ES-I3 (cell line): ENCODE results near the gene BAIAP2L2.
"Not testable (repeated sequence)": the region's sequence is repeated elsewhere in the genome, so short reads cannot be mapped to it uniquely, and the experiment has no call there.

Experiments
- H3K36me3 ChIP-seq: 2 replicates; pipeline ENCODE4 v1.6.1; 2013; ENCODE audit warnings: mild to moderate bottlenecking, low read length, control low read depth, moderate library complexity; ENCODE audit not compliant: insufficient read depth
- H3K4me1 ChIP-seq: 2 replicates; pipeline ENCODE4 v1.6.1; 2013; ENCODE audit warnings: mild to moderate bottlenecking, control low read depth, low read length; ENCODE audit not compliant: insufficient read depth
- H3K9ac ChIP-seq: 2 replicates; pipeline ENCODE4 v1.6.1; 2013; ENCODE audit warnings: low read depth, mild to moderate bottlenecking, low read length, moderate library complexity
- H3K9me3 ChIP-seq: 2 replicates; pipeline ENCODE4 v1.6.1; 2013; ENCODE audit warnings: mild to moderate bottlenecking, low read length, moderate library complexity; ENCODE audit not compliant: control insufficient read depth, insufficient read depth

The BAIAP2L2 gene

DNA sequence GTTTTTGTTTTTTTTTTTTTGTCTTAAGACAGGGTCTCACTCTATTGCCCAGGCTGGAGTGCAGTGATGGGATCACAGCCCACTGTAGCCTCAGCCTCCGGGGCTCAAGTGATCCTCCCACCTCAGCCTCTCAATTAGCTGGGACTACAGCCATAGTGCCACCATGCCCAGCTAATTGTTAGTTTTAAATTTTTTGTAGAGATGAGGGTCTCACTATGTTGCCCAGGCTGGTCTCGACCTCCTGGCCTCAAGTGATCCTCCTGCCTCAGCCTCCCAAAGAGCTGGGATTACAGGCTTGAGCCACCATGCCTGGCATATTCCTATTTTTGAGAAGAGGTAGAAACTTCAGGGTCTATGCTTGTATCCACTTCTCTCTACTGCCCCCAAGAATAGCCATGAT lies 8.3 kb upstream of the BAIAP2L2 start:
- not testable (repeated sequence) for H3K9me3 ChIP-seq, H3K9ac ChIP-seq, H3K36me3 ChIP-seq, H3K4me1 ChIP-seq

DNA sequence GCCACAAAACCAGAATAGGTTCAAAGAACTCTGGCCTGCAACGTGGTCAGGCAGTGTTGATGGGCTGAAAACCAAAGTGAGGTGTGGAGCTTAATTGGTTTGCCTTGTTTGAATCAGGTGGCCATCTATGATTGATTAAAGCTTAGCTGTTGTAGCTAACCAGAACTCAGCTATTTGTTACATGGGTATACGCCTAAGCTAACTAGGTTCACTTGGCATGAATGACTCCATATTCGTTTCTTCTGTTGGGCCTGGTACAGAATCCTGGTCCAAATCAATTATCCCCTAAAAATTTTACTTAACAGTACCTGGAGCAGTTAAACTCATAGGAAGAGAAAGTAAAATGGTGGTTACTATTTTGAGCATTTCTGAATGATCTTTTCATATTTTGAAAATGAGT lies 7.7 kb upstream of the BAIAP2L2 start:
- Histone ChIP-seq H3K9ac (no peak overlapping the region), H3K4me1 (no peaks in the 10 kb centered on the region), H3K36me3 (no peaks in the 10 kb centered on the region), H3K9me3 (no peaks in the 10 kb centered on the region)

DNA sequence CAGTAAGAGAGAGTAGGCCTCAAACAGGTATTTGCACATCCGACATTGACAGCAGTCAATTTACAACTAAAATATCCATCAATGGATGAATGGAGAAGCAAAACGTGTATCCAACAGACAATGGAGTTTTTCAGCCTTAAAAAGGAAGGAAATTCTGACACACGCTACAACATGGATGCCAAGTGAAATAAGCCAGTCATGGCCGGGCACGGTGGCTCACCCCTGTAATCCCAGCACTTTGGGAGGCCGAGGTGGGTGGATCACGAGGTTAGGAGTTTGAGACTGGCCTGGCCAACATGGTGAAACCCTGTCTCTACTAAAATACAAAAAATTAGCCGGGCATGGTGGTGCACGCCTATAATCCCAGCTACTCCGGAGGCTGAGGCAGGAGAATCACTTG lies 7.1 kb upstream of the BAIAP2L2 start:
- H3K9ac ChIP-seq, H3K4me1 ChIP-seq, H3K9me3 ChIP-seq, H3K36me3 ChIP-seq: not testable (repeated sequence)

- H3K9ac ChIP-seq, result no peak overlapping the region
- H3K36me3 ChIP-seq, result no peaks in the 10 kb centered on the region
- H3K9me3 ChIP-seq, result no peaks in the 10 kb centered on the region
- peaks cover 6% of the 10 kb centered on the region; the same call in 1 of the 2 replicates for H3K4me1 ChIP-seq
Observed at GRCh38 chr22:38115423-38116205, 5.1 kb upstream of the BAIAP2L2 start.

GRCh38 chr22:38114484-38115398 lies 4.3 kb upstream of the BAIAP2L2 start:
- H3K9me3 ChIP-seq, result no peaks in the 10 kb centered on the region
- H3K36me3 ChIP-seq, result no peaks in the 10 kb centered on the region
- H3K9ac ChIP-seq, result no peak overlapping the region
- H3K4me1 ChIP-seq, result peaks cover 8% of the 10 kb centered on the region; the same call in 1 of the 2 replicates

GRCh38 chr22:38112381-38112780 lies 1.9 kb upstream of the BAIAP2L2 start:
- Histone ChIP-seq H3K9ac (no peak overlapping the region), H3K9me3 (no peaks in the 10 kb centered on the region)

DNA sequence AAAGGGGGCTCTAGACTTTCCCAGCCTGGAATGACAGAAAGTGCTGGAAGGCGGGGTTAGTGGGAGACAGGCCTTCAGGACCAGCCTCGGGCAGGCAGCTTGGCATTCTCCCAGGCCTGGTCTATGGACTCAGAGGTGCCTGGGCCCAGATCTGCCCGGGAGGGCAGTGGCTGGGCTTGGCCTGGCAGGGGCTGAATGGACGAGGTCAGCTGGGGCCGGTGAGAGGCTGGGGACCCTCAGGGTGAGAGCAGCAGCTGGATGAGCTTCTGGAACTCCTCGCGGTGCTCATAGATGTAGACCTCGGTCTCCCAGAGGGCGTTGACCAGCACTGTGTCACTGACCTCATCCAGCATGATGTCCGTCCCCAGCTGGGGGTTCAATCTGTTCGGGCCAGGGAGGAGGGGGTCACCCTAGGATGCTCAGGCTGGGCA lies 1.5 kb upstream of the BAIAP2L2 start:
- H3K9ac ChIP-seq, result no peak overlapping the region
- H3K4me1 ChIP-seq, result peaks cover 8% of the 10 kb centered on the region; the same call in 1 of the 2 replicates
- H3K36me3 ChIP-seq, result no peaks in the 10 kb centered on the region
- H3K9me3 ChIP-seq, result no peaks in the 10 kb centered on the region

More at GRCh38 chr22:38112381-38112780, 1.9 kb upstream of the BAIAP2L2 start:
- H3K4me1 ChIP-seq, result peaks cover 8% of the 10 kb centered on the region; the same call in 1 of the 2 replicates
- no peaks in the 10 kb centered on the region for H3K36me3 ChIP-seq

- Histone ChIP-seq H3K36me3 (no peaks in the 10 kb centered on the region), H3K9me3 (no peaks in the 10 kb centered on the region), H3K9ac (no peak overlapping the region), H3K4me1 (peaks cover 8% of the 10 kb centered on the region; the same call in 1 of the 2 replicates)
Observed at GRCh38 chr22:38110863-38111852, 674 bp upstream of the BAIAP2L2 start.

DNA sequence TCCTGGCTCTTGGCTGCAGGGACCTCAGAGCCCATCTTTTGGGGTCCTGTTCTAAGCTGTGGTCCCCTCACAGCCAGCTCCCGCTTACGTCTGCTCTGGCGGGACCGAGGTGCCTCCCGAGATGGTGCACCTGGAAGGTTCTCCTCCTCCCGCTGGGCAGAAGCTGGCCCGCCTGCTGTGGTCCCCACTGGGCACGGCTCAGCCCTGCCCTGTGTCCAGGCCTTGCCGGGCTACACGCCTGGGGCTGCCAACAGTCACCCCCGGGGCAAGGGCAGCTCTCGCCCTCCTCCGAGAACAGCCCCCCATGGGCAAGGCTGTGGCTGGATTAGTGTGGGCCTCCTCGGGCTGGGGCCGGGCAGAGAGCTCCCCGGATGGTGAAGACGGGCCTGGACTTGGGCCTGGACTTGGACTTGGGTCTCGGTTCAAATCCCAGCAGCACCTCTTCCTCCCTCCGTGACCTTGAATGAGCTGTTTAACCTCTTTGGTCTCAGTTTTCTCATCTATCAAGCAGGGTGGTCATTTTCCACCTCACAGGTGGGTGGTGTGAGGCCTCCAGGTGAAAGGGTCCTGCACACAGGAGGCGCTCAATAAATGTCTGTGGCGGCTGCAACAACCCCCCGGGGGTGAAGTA lies 998 bp downstream of the BAIAP2L2 start:
- H3K9me3 ChIP-seq, result no peaks in the 10 kb centered on the region
- H3K9ac ChIP-seq, result no peak overlapping the region
- no peaks in the 10 kb centered on the region for H3K36me3 ChIP-seq
- peaks cover 8% of the 10 kb centered on the region; the same call in 1 of the 2 replicates for H3K4me1 ChIP-seq

- Histone ChIP-seq H3K9ac (no peak overlapping the region), H3K9me3 (no peaks in the 10 kb centered on the region), H3K4me1 (peaks cover 8% of the 10 kb centered on the region; the same call in 1 of the 2 replicates), H3K36me3 (no peaks in the 10 kb centered on the region)
Observed at GRCh38 chr22:38108561-38109319, 1.7 kb downstream of the BAIAP2L2 start.

DNA sequence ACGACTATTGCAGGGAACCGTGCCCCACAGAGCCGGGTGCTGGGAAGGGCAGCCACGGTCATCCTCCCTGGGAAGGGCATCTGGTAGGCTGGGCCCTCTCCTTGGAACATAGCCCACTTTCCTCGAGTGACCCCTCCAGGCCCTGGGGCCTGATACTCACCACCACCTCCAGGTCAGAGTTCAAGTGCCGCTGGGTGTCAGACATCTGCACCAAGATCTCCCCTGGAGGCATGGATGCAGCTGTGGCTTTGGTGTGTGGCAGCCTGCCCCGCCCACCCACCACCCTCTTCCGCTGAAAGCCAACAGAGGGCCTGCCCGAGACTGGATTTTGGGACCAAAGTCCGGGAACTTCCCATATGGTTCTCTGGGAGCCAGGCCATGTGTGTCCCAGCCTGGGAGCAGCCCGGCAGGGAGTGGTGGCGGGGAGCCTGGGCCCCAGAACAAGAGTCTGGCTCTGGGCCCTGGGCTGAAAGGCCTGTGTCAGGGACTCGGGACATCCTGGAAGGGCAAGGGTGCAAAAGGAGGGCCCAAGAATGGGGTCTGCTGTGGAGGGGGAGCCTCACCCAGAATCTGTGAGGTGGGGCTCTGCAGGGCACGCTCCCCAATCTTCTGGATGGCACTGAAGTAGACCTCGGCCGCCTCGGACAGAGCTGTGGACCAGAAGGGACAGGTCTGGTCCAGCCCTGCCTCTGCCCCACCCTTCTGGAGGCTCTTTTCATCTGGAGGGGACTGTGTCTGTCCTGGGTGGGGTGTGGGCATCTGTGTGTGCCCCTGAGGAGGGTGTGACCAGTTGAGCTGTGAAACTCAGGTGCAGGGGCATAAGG lies 2.6 kb downstream of the BAIAP2L2 start:
- Histone ChIP-seq H3K4me1 (peaks cover 8% of the 10 kb centered on the region; the same call in 1 of the 2 replicates), H3K36me3 (no peaks in the 10 kb centered on the region), H3K9me3 (no peaks in the 10 kb centered on the region), H3K9ac (no peak overlapping the region)

DNA sequence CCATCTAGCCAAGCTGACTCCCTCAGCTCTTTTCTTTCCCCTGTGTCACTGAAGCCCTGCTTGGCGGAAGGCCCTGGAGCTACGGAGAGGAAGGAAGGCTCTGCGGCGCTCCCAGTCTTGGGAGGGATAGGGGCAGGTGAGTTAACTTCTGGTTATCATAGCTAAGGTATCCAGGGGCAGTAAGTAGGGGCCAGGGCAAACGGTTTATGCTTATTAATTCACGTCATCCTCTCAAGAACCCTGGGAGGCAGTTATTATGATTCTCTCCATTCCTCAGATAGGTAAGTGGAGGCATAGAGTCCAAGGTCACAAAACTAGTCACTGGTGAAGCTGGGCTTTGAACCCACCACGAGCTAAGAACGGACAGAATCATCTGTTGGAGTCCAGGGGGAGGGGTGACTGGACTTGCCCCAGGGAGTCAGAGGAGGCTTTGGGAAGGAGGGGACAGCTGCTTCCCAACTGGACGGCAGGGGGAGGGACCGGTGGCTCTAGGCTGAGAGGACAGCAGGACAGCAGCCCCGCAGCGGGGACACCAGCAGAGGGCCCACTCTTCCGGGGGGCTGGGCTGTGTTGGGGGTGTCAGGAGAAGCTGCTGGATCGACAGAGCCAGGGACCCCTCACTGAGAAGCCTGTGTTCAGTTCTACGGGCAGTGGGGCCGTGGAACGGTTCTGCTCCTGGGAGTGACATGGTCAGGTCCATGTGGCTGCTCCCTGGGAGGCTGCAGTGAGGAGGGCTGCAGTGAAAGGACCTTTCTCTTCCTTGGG lies 3.5 kb downstream of the BAIAP2L2 start:
- no peaks in the 10 kb centered on the region for H3K36me3 ChIP-seq
- no peaks in the 10 kb centered on the region for H3K9me3 ChIP-seq
- peaks cover 8% of the 10 kb centered on the region; the same call in 1 of the 2 replicates for H3K4me1 ChIP-seq
- no peak overlapping the region for H3K9ac ChIP-seq
